Muscle of leg (tissue), 11 donors: ENCODE measurements around the gene SLC43A2. TPM values are rescaled to one million over a fixed set of nuclear protein-coding genes. Genes with fewer than 3 reads are reported as not detected.

ENCODE experiments used
- DNase-seq: peaks from one replicate; pipeline ENCODE4 v3.0.0; 2013
- H3K27ac ChIP-seq: one replicate; pipeline ENCODE4 v1.5.1; 2013; ENCODE audit warnings: mild to moderate bottlenecking, low read length, control low read depth
- H3K27me3 ChIP-seq: one replicate; pipeline ENCODE4 v1.6.1; 2013; ENCODE audit warnings: low read length; ENCODE audit not compliant: control insufficient read depth, insufficient read depth
- H3K36me3 ChIP-seq: one replicate; pipeline ENCODE4 v1.6.1; 2013; ENCODE audit warnings: low read length; ENCODE audit not compliant: control insufficient read depth, insufficient read depth
- H3K4me1 ChIP-seq: one replicate; pipeline ENCODE4 v1.6.1; 2013; ENCODE audit warnings: low read length; ENCODE audit not compliant: control insufficient read depth, insufficient read depth
- H3K4me3 ChIP-seq: one replicate; pipeline ENCODE4 v1.5.1; 2013; ENCODE audit warnings: low read length, control low read depth
- H3K9me3 ChIP-seq: replicated peaks from 2 replicates; pipeline ENCODE4 v1.6.1; 2013; ENCODE audit warnings: low read depth, low read length; ENCODE audit not compliant: control insufficient read depth
- WGBS: methylation state at CpG from one replicate; pipeline ENCODE4 v1.1.5; 2013; ENCODE audit warnings: missing lambda C conversion rate; ENCODE audit not compliant: insufficient coverage; 5-methylcytosine and 5-hydroxymethylcytosine counted together
- polyA plus RNA-seq, 8 donors: library from polyadenylated mRNA; unstranded; fragments of 120-200 nt; gene quantifications; one replicate each; pipeline versions ENCODE4 v1.2.1 to v1.2.3, GENCODE V29; 2013; ENCODE audit warnings: inconsistent platforms in 1 of 8, low replicate concordance in 1 of 8; ENCODE audit not compliant: insufficient read length in 8 of 8, insufficient read depth in 1 of 8
- total RNA-seq: library from RNA; stranded (reverse); fragments of 120-200 nt; gene quantifications from one replicate; pipeline ENCODE4 v1.2.4, GENCODE V29; 2013

SLC43A2 gene
- total and polyA plus RNA-seq, 9 donors, result 3.4 to 8.6 (median 3.8) TPM

DNA sequence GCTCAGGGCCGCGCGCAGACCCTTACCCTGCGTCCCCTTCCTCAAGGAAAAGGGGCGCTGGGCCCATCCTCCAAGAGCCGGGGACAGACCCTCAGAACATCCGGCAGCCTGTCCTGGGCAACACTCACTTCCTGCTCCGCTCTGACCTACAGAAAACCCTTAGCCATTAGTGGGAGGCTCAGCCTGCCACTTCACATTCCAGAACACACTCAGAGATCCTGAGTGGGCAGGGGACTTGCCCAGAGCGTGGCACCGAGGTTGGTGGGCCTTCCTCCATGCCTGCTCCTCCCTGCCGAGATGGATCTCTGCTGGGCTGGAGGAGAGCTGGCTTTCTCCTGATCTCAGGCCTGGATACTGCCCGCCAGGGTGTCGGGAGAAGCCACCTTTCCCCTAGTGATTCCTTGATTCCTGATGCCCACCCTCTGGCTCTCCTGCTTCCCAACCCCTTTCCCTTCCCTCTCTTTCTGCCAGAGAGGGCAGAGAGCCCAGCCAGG lies 15.4 kb upstream of the SLC43A2 start:
- peaks cover 49% of the 10 kb centered on the region for H3K4me1 ChIP-seq
- peak; percentile 32 for DNase-seq
- H3K4me3 ChIP-seq, result peak overlapping the region; percentile 41
- H3K9me3 ChIP-seq, result no peaks in the 10 kb centered on the region
- 23% methylated on average over 7 of the region's 13 CpGs for WGBS
- H3K36me3 ChIP-seq, result peaks cover 3% of the 10 kb centered on the region
- H3K27me3 ChIP-seq, result peaks cover 6% of the 10 kb centered on the region
- peak overlapping the region; percentile 69 for H3K27ac ChIP-seq

GRCh38 chr17:1643293-1643998 lies 14.8 kb upstream of the SLC43A2 start:
- peaks cover 3% of the 10 kb centered on the region for H3K36me3 ChIP-seq
- 2% methylated on average over 73 of the region's 90 CpGs for WGBS
- H3K27me3 ChIP-seq, result peaks cover 6% of the 10 kb centered on the region
- no peak overlapping the region for H3K4me3 ChIP-seq
- no peak overlapping the region for H3K27ac ChIP-seq
- no peaks in the 10 kb centered on the region for H3K9me3 ChIP-seq
- DNase-seq, result peak; percentile 43
- peaks cover 47% of the 10 kb centered on the region for H3K4me1 ChIP-seq

GRCh38 chr17:1641065-1641403 lies 12.4 kb upstream of the SLC43A2 start:
- peaks cover 6% of the 10 kb centered on the region for H3K36me3 ChIP-seq
- no peaks in the 10 kb centered on the region for H3K9me3 ChIP-seq
- DNase-seq, result peak; percentile 1
- WGBS, result 60% methylated on average over 7 of the region's 12 CpGs
- H3K27ac ChIP-seq, result no peak overlapping the region
- no peak overlapping the region for H3K4me3 ChIP-seq
- peaks cover 39% of the 10 kb centered on the region for H3K4me1 ChIP-seq
- peaks cover 6% of the 10 kb centered on the region for H3K27me3 ChIP-seq

GRCh38 chr17:1640329-1641064 lies 11.9 kb upstream of the SLC43A2 start:
- Histone ChIP-seq H3K4me3 (no peak overlapping the region), H3K9me3 (no peaks in the 10 kb centered on the region), H3K4me1 (peaks cover 34% of the 10 kb centered on the region), H3K27me3 (peaks cover 6% of the 10 kb centered on the region), H3K36me3 (peaks cover 7% of the 10 kb centered on the region), H3K27ac (no peak overlapping the region)
- peak; percentile 43 for DNase-seq
- WGBS, result 62% methylated on average over 13 of the region's 23 CpGs

GRCh38 chr17:1639549-1640180 lies 11.0 kb upstream of the SLC43A2 start:
- H3K4me1 ChIP-seq, result peaks cover 27% of the 10 kb centered on the region
- H3K36me3 ChIP-seq, result peaks cover 7% of the 10 kb centered on the region
- no peak for DNase-seq
- H3K27me3 ChIP-seq, result peaks cover 6% of the 10 kb centered on the region
- no peak overlapping the region for H3K4me3 ChIP-seq
- H3K27ac ChIP-seq, result no peak overlapping the region
- H3K9me3 ChIP-seq, result no peaks in the 10 kb centered on the region
- whole genome bisulfite sequencing, result 79% methylated on average over 8 of the region's 11 CpGs

- H3K27me3 ChIP-seq, result no peaks in the 10 kb centered on the region
- H3K27ac ChIP-seq, result no peak overlapping the region
- no peaks in the 10 kb centered on the region for H3K9me3 ChIP-seq
- H3K4me3 ChIP-seq, result no peak overlapping the region
- peaks cover 18% of the 10 kb centered on the region for H3K4me1 ChIP-seq
- H3K36me3 ChIP-seq, result peaks cover 7% of the 10 kb centered on the region
- WGBS, result 75% methylated on average over 14 of the region's 19 CpGs
- no peak for DNase-seq
These were observed 10.1 kb upstream of the SLC43A2 start for GRCh38 chr17:1638624-1639300.

DNA sequence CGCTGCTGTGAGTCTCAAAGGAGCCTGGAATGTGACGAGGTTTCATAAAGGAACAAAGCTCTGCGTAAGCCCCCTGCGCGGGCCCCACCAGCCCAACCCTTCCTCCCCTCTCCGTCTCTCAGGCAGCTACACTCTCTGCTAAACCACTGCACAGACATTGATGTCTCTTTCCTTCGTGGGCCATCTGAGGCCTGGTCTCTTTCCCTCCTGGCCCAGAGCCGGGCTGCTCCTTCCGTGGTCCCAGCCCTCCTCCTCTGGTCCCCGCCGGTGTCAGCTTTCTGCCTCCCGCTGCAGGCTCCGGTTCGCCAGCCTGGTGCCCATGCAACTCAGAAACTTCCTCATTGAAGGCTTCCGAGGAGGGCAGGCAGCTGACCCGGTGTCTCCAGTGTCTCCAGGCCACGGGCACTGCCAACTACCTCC lies 9.5 kb upstream of the SLC43A2 start:
- Histone ChIP-seq H3K4me1 (peaks cover 17% of the 10 kb centered on the region), H3K4me3 (no peak overlapping the region), H3K27ac (no peak overlapping the region), H3K27me3 (no peaks in the 10 kb centered on the region), H3K9me3 (no peaks in the 10 kb centered on the region), H3K36me3 (peaks cover 7% of the 10 kb centered on the region)
- WGBS, result 17% methylated on average over 17 of the region's 17 CpGs
- peak; percentile 32 for DNase-seq

GRCh38 chr17:1636732-1637285 lies 8.2 kb upstream of the SLC43A2 start:
- peaks cover 17% of the 10 kb centered on the region for H3K4me1 ChIP-seq
- H3K9me3 ChIP-seq, result no peaks in the 10 kb centered on the region
- no peak overlapping the region for H3K4me3 ChIP-seq
- no peak for DNase-seq
- no peak overlapping the region for H3K27ac ChIP-seq
- H3K27me3 ChIP-seq, result no peaks in the 10 kb centered on the region
- peaks cover 7% of the 10 kb centered on the region for H3K36me3 ChIP-seq
- 83% methylated on average over 14 of the region's 15 CpGs for WGBS

GRCh38 chr17:1635675-1636465 lies 7.2 kb upstream of the SLC43A2 start:
- H3K27ac ChIP-seq, result no peak overlapping the region

More at GRCh38 chr17:1635675-1636465, 7.2 kb upstream of the SLC43A2 start:
- no peaks in the 10 kb centered on the region for H3K9me3 ChIP-seq
- 84% methylated on average over 6 of the region's 10 CpGs for WGBS
- H3K4me1 ChIP-seq, result peaks cover 16% of the 10 kb centered on the region
- peaks cover 3% of the 10 kb centered on the region for H3K27me3 ChIP-seq
- peaks cover 7% of the 10 kb centered on the region for H3K36me3 ChIP-seq
- no peak for DNase-seq
- no peak overlapping the region for H3K4me3 ChIP-seq
